ENCODE results near the gene PLD4.
"Not testable (repeated sequence)": the region's sequence is repeated elsewhere in the genome, so short reads cannot be mapped to it uniquely, and the experiment has no call there.

DNA sequence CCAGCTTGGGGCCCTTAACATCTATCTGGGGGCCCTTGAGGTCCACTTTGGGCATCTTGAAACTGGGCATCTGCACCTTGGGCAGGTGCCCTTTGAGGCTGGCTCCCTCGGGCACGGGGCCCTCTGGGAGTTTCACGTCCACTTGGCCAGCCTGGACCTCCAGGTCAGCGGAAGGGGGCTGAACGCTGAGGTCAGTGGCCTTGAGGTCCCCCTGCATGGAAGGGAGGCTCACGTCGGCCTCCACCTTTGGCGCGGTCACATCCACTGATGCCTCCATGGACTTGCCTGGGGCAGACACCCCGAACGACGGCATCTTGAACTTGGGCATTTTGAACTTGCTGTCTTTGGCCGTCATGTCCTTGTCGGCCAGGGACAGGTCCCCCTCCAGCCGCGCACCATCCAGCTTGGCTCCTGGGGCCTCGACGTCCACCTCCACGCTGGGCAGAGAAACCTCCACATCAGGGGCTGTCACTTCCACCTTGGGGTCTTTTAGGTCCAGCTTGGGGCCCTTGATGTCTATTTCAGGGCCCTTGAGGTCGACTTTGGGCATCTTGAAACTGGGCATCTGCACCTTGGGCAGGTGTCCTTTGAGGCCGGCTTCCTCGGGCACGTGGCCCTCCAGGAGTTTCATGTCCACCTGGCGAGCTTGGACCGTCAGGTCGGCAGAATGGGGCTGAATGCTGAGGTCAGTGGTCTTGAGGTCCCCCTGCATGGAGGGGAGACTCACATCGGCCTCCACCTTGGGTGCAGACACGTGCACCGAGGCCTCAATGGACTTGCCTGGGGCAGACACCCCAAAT is 18.7 kb downstream of the PLD4 start:
- TF ChIP-seq, protein P1, sequence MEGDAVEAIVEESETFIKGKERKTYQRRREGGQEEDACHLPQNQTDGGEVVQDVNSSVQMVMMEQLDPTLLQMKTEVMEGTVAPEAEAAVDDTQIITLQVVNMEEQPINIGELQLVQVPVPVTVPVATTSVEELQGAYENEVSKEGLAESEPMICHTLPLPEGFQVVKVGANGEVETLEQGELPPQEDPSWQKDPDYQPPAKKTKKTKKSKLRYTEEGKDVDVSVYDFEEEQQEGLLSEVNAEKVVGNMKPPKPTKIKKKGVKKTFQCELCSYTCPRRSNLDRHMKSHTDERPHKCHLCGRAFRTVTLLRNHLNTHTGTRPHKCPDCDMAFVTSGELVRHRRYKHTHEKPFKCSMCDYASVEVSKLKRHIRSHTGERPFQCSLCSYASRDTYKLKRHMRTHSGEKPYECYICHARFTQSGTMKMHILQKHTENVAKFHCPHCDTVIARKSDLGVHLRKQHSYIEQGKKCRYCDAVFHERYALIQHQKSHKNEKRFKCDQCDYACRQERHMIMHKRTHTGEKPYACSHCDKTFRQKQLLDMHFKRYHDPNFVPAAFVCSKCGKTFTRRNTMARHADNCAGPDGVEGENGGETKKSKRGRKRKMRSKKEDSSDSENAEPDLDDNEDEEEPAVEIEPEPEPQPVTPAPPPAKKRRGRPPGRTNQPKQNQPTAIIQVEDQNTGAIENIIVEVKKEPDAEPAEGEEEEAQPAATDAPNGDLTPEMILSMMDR (IDR thresholded peaks at IDR 0.05), result not testable (repeated sequence)
- TF ChIP-seq POLR2A (IDR thresholded peaks at IDR 0.05), result not testable (repeated sequence)

All from body of pancreas (tissue), 4 donors.